ENCODE results near the gene SH3RF3. TPM values are rescaled to one million over a fixed set of nuclear protein-coding genes. Genes with fewer than 3 reads are reported as not detected.

Gene SH3RF3
- total RNA-seq, 1 experiment from 2014 or later = 4.9 TPM

GRCh38 chr2:109253217-109253616 lies 124.2 kb downstream of the SH3RF3 start:
- Histone ChIP-seq H3K36me3 (ENCODE audit: control insufficient read depth, insufficient read depth, low read length) (no peaks in the 10 kb centered on the region), H3K4me1 (ENCODE audit: control insufficient read depth, insufficient read depth, low read length) (no peaks in the 10 kb centered on the region), H3K27me3 (ENCODE audit: control insufficient read depth, insufficient read depth, low read length) (no peaks in the 10 kb centered on the region), H3K9me3 (ENCODE audit: control insufficient read depth, insufficient read depth, low read depth, low read length) (no peaks in the 10 kb centered on the region), H3K4me3 (ENCODE audit: low read depth in 2 of 2, low read length in 2 of 2) (no peak overlapping the region), H3K27ac (ENCODE audit: low read length) (no peak overlapping the region)
- ChIA-PET POLR2A (interaction anchor here (0.6 kb wide), 1 partner anchor 247 kb away, joined by 3 read pairs; no protein-coding TSS in a partner anchor), CTCF (no interaction called here)
- intact Hi-C loops (cut with micrococcal nuclease; ENCODE audit: unreplicated experiment) (no loop called here), in situ Hi-C loops (cut with HindIII; ENCODE audit: low pct_unique_long_range_greater_than_20kb, low sequenced_read_pairs) (no loop called here)
- BruUV-seq (replicated peaks) = no TSS peak
- TF ChIP-seq TCF7L2 (IDR thresholded peaks at IDR 0.05; ENCODE audit: low read depth, low read length) (no peak), POLR2AphosphoS5 (IDR thresholded peaks at IDR 0.05; ENCODE audit: low read depth, low read length) (no peak), CTCF (IDR thresholded peaks at IDR 0.05) (no peak), SIN3A (IDR thresholded peaks at IDR 0.05; ENCODE audit: borderline replicate concordance, insufficient read depth, low read depth, low read length) (no peak)
- TF ChIP-seq, protein P1, sequence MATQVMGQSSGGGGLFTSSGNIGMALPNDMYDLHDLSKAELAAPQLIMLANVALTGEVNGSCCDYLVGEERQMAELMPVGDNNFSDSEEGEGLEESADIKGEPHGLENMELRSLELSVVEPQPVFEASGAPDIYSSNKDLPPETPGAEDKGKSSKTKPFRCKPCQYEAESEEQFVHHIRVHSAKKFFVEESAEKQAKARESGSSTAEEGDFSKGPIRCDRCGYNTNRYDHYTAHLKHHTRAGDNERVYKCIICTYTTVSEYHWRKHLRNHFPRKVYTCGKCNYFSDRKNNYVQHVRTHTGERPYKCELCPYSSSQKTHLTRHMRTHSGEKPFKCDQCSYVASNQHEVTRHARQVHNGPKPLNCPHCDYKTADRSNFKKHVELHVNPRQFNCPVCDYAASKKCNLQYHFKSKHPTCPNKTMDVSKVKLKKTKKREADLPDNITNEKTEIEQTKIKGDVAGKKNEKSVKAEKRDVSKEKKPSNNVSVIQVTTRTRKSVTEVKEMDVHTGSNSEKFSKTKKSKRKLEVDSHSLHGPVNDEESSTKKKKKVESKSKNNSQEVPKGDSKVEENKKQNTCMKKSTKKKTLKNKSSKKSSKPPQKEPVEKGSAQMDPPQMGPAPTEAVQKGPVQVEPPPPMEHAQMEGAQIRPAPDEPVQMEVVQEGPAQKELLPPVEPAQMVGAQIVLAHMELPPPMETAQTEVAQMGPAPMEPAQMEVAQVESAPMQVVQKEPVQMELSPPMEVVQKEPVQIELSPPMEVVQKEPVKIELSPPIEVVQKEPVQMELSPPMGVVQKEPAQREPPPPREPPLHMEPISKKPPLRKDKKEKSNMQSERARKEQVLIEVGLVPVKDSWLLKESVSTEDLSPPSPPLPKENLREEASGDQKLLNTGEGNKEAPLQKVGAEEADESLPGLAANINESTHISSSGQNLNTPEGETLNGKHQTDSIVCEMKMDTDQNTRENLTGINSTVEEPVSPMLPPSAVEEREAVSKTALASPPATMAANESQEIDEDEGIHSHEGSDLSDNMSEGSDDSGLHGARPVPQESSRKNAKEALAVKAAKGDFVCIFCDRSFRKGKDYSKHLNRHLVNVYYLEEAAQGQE (IDR thresholded peaks at IDR 0.05; ENCODE audit: insufficient read depth in 1 of 2, low read depth in 2 of 2, low read length in 1 of 2) = no peak
- DNase-seq (ENCODE audit: low read depth, low spot score) = no peak
- no peak for ATAC-seq

DNA sequence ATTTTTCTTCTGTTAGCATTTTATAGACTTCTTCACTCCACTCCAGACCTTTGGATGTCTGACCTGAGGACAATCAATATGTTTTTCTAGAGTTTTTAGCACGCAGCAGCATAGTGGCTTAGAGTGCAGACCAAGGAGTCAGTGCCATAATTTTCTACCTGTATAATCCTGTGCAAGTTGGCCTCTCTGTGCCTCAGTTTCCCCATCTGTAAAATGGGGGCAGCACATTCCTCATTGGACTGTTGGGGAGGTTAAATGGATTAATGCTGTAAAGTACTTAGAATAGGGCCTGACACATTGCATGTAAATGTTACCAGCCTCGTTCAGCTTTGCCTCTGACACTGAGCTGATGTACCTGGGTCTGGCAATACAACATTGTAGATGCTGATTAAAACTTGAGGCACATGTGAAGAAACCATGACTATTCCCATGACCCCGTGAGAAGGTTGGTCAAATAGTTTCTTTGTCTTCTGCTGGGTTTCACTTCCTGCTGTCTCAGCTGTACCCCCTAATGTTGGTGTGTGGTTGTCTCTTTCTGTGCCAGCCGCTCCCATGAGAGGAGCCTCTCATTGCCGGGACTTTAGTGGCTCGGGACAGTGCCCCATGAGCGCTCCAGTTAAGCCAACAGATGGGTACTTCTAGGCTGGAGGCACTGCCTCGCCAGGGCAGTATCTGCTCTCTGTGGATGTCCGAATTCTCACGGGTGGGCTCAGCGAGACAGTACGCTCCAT lies 125.3 kb downstream of the SH3RF3 start:
- Histone ChIP-seq H3K36me3 (ENCODE audit: control insufficient read depth, insufficient read depth, low read length) (no peaks in the 10 kb centered on the region), H3K4me1 (ENCODE audit: control insufficient read depth, insufficient read depth, low read length) (no peaks in the 10 kb centered on the region), H3K27ac (ENCODE audit: low read length) (no peak overlapping the region), H3K9me3 (ENCODE audit: control insufficient read depth, insufficient read depth, low read depth, low read length) (no peaks in the 10 kb centered on the region), H3K27me3 (ENCODE audit: control insufficient read depth, insufficient read depth, low read length) (no peaks in the 10 kb centered on the region), H3K4me3 (ENCODE audit: low read depth in 2 of 2, low read length in 2 of 2) (no peak overlapping the region)
- TF ChIP-seq TCF7L2 (IDR thresholded peaks at IDR 0.05; ENCODE audit: low read depth, low read length) (no peak), SIN3A (IDR thresholded peaks at IDR 0.05; ENCODE audit: borderline replicate concordance, insufficient read depth, low read depth, low read length) (no peak), CTCF (IDR thresholded peaks at IDR 0.05) (no peak), POLR2AphosphoS5 (IDR thresholded peaks at IDR 0.05; ENCODE audit: low read depth, low read length) (no peak)
- DNase-seq (ENCODE audit: low read depth, low spot score) = no peak
- BruUV-seq (replicated peaks) = no TSS peak
- in situ Hi-C loops (cut with HindIII; ENCODE audit: low pct_unique_long_range_greater_than_20kb, low sequenced_read_pairs) = no loop called here
- ATAC-seq = no peak
- intact Hi-C loops (cut with micrococcal nuclease; ENCODE audit: unreplicated experiment) = no loop called here
- CTCF ChIA-PET = no interaction called here
- POLR2A ChIA-PET = interaction anchor here (0.6 kb wide), 1 partner anchor 479 kb away, joined by 6 read pairs; no protein-coding TSS in a partner anchor

All from Panc1 (cell line).